ENCODE results near the gene FMNL2.

Gene FMNL2

GRCh38 chr2:152650768-152651371 lies 315.9 kb downstream of the FMNL2 start:
- no peak for DNase-seq (ENCODE audit: low spot score)

- no peak for DNase-seq (ENCODE audit: low spot score)
Measured at GRCh38 chr2:152651834-152652233, 316.9 kb downstream of the FMNL2 start.

- DNase-seq (ENCODE audit: low spot score) = peak; percentile 15
Measured at GRCh38 chr2:152655880-152656279, 320.9 kb downstream of the FMNL2 start.

GRCh38 chr2:152657043-152657442 lies 322.1 kb downstream of the FMNL2 start:
- DNase-seq (ENCODE audit: low spot score) = no peak

- no peak for DNase-seq (ENCODE audit: low spot score)
Measured at GRCh38 chr2:152658221-152658620, 323.2 kb downstream of the FMNL2 start.

- no peak for DNase-seq (ENCODE audit: low spot score)
Measured at GRCh38 chr2:152661076-152661475, 326.1 kb downstream of the FMNL2 start.

GRCh38 chr2:152664725-152665124 lies 329.8 kb downstream of the FMNL2 start:
- no peak for DNase-seq (ENCODE audit: low spot score)

GRCh38 chr2:152674334-152674733 lies 339.4 kb downstream of the FMNL2 start:
- no peak for DNase-seq (ENCODE audit: low spot score)

- DNase-seq (ENCODE audit: low spot score) = no peak
Measured at GRCh38 chr2:152676461-152676860, 341.5 kb downstream of the FMNL2 start.

- no peak for DNase-seq (ENCODE audit: low spot score)
Measured at GRCh38 chr2:152678808-152679207, 343.8 kb downstream of the FMNL2 start.

- DNase-seq (ENCODE audit: low spot score) = no peak
Measured at GRCh38 chr2:152682663-152683062, 347.7 kb downstream of the FMNL2 start.

GRCh38 chr2:152683400-152683799 lies 348.4 kb downstream of the FMNL2 start:
- DNase-seq (ENCODE audit: low spot score) = no peak

GRCh38 chr2:152686321-152686720 lies 351.3 kb downstream of the FMNL2 start:
- no peak for DNase-seq (ENCODE audit: low spot score)

GRCh38 chr2:152693033-152693432 lies 358.1 kb downstream of the FMNL2 start:
- DNase-seq (ENCODE audit: low spot score) = peak; percentile 63

GRCh38 chr2:152694161-152694661 lies 359.2 kb downstream of the FMNL2 start:
- peak; percentile 53 for DNase-seq (ENCODE audit: low spot score)

GRCh38 chr2:152695763-152696162 lies 360.8 kb downstream of the FMNL2 start:
- DNase-seq (ENCODE audit: low spot score) = no peak

GRCh38 chr2:152696476-152696875 lies 361.5 kb downstream of the FMNL2 start:
- no peak for DNase-seq (ENCODE audit: low spot score)

All from activated CD4-positive, alpha-beta T cell treated with anti-CD3 and anti-CD28 coated beads, Interleukin-2, Interleukin-4, amounts not matched to agents 100 ng/mL and 50 ng/mL, durations not matched to agents 16 hours and 8 hours (primary cell).